Right ventricle myocardium superior (tissue), 1 donor: ENCODE results near the gene ANKHD1. TPM values are rescaled to one million over a fixed set of nuclear protein-coding genes. Genes with fewer than 3 reads are reported as not detected.

Experiments
- ATAC-seq: fragments of 200-7000 bp; cut with Tn5 transposase; one replicate; pipeline ENCODE4 v1.9.1; 2020; ENCODE audit warnings: mild to moderate bottlenecking; ENCODE audit not compliant: poor library complexity
- DNase-seq: peaks from one replicate; pipeline ENCODE4 v3.0.0-alpha.2; 2020
- intact Hi-C: fragments of 100-400 bp; cut with DNase I; formaldehyde crosslinking; loops from one replicate; pipeline ENCODE4 v1.11.2; 2022
- long read RNA-seq: library from polyadenylated mRNA; unstranded; transcript quantifications from one replicate; pipeline ENCODE4 v2.0.0, GENCODE V29; 2021
- total RNA-seq: library from RNA; stranded (reverse); fragmentation: NEBNext Ultra II Directional; extraction: Animal tissue kit (Norgen Biotek cat#: 25700); gene quantifications from one replicate; pipeline ENCODE4 v1.2.1, GENCODE V29; 2021
- donor health status: DM: no; HTN: yes; CAD: no; lungs with severe emphysema.

Gene ANKHD1, protein sequence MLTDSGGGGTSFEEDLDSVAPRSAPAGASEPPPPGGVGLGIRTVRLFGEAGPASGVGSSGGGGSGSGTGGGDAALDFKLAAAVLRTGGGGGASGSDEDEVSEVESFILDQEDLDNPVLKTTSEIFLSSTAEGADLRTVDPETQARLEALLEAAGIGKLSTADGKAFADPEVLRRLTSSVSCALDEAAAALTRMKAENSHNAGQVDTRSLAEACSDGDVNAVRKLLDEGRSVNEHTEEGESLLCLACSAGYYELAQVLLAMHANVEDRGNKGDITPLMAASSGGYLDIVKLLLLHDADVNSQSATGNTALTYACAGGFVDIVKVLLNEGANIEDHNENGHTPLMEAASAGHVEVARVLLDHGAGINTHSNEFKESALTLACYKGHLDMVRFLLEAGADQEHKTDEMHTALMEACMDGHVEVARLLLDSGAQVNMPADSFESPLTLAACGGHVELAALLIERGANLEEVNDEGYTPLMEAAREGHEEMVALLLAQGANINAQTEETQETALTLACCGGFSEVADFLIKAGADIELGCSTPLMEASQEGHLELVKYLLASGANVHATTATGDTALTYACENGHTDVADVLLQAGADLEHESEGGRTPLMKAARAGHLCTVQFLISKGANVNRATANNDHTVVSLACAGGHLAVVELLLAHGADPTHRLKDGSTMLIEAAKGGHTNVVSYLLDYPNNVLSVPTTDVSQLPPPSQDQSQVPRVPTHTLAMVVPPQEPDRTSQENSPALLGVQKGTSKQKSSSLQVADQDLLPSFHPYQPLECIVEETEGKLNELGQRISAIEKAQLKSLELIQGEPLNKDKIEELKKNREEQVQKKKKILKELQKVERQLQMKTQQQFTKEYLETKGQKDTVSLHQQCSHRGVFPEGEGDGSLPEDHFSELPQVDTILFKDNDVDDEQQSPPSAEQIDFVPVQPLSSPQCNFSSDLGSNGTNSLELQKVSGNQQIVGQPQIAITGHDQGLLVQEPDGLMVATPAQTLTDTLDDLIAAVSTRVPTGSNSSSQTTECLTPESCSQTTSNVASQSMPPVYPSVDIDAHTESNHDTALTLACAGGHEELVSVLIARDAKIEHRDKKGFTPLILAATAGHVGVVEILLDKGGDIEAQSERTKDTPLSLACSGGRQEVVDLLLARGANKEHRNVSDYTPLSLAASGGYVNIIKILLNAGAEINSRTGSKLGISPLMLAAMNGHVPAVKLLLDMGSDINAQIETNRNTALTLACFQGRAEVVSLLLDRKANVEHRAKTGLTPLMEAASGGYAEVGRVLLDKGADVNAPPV (N-terminal part only)
- 55.8 TPM for total RNA-seq
- long read RNA-seq, transcript ANKHD1-205 (11 exons, 2,135 nt): major isoform, 8 of 69 reads
- long read RNA-seq, partial matches to known transcripts: 37 of 69 reads
- long read RNA-seq, other reads (novel, unspliced or antisense): 24 of 69 reads

DNA sequence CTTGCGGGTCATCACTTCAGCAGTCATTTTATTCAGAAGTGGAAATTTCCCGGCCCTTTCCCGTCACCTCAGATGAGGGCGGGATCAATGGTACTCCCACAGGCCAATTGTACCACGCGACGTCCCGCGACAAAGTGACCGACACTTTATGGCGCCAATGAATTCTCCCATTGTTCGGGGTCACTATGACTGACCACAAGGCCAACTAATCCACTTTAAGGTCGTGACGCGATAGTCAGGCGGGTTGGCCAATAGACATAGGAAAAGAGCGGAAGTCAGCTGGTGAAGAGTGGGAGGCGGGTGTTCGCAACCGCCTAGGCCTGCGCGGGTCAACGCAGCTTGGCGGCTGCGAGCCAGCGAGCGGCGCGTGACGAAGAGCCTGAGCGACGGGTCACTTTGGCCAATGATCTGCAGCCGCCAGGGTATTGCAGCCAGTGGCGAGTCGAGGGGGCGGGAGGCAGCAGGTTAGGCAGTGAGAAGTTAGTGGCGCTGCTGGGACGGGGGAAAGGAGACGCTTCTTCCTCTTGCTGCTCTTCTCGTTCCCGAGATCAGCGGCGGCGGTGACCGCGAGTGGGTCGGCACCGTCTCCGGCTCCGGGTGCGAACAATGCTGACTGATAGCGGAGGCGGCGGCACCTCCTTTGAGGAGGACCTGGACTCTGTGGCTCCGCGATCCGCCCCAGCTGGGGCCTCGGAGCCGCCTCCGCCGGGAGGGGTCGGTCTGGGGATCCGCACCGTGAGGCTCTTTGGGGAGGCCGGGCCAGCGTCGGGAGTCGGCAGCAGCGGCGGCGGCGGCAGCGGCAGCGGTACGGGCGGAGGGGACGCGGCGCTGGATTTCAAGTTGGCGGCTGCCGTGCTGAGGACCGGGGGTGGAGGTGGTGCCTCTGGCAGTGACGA, at the start of gene ANKHD1:
TSS of gene ANKHD1 (plus strand) at position 472 of the 896 bp plus-strand sequence. CDS start at position 607, 135 bp downstream.
- intact Hi-C loops: no loop called here
- peak; percentile 99 for DNase-seq
- peak; percentile 92 for ATAC-seq

DNA sequence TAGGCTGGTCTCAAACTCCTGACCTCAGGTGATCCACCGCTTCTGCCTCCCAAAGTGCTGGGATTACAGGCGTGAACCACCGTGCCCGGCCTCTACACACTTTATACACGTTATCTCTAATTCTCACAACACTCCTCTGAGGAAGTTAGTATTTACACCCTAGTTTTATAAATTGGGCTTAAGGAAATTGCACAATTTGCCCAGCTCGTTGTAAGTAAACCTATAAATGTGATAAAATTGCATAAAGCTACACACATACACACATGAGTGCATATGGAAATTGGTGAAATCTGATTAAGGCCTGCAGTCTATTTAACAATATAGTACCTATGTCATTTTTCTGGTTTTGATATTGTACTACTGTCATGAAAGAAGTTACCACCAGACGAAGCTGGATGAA, 46.1 kb upstream of the ANKHD1 start:
- ATAC-seq (no peak), DNase-seq (no peak)
- intact Hi-C loops: no loop called here

DNA sequence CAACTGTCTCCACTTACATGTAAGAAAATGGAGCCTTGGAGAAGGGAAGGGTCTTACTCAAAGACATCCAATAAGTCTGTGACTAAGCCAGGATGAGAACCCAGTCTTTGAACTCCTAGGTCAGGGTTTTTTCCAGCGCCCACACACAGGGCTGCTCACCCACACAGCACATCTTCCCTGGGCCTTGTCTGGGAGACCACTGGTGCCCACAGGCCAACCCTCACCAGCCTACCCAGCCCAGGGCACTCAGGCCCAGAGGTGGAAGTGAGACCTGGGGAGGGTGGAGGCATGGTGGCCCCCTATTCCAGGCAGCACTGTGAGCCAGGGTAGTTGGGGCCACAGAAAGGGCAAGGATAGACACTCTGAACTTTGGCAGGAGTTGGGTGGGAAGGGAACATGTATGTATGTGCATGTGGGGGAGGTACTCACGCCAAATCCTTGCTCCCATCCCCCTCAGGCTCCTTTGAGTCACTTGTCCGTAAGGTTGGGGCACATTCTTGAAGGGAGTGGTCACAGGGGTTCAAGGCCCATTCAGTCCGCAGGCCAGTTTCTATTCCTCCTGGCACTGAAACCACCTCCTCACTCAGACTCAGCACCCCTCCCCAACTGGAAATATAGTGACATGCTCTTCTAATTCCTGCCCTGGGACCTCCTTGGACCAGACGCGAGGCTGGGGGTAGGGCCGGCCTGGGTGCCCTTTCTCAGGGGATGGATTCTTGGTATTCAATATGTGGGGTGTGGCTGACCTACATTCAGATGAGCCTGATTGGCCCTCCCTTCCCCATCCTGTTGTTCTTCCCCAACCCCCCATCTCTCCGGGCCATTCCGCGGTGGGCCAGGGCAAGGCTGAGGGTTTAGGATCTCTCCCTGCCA, 44.5 kb upstream of the ANKHD1 start:
- intact Hi-C loops: no loop called here
- no peak for DNase-seq
- peak; percentile 32 for ATAC-seq

DNA sequence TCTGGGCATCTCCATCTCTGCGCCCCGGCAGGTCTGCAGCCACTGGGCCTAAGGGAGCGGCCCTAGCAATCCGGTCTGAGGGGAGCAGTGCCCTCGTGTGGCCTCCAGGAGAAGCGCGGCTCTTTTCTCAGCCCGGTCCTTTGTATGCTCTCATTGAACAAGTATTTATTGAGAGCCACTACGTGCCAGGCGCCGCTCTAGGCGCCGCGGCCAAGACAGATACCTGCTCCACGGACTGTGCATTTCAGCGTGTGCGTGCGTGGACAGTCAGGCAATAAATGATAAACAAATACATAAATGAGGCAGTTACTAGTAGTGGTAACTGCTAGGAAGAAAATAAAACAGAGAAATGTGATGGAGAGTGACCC, 43.9 kb upstream of the ANKHD1 start:
- intact Hi-C loops: no loop called here
- DNase-seq: peak; percentile 89
- ATAC-seq: peak; percentile 96

DNA sequence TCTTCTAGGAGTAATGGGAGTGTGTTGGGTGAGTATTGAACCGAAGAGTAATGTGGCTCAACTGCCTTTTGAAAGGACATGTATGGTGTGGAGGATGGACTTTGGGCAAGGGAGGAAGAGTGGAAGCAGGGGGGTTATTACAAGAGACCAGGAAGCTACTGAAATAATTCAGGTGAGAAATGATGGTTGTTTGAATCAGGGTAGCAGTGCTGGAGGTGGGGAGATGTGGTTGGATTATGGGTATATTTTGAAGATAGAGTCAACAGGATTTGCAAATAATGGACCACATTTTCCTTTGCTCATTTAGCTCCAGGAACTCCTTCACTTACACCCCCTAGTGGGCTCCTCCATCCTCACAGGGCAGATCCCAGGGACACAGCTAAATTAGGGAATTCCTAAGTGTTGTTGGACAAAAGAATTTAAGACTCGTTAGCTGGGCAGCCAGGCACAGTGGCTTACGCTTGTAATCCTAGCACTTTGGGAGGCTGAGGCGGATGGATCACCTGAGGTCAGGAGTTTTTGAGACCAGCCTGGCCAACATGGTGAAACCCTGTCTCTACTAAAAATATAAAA, 42.8 kb upstream of the ANKHD1 start:
- no peak for DNase-seq
- intact Hi-C loops: no loop called here
- ATAC-seq: no peak

DNA sequence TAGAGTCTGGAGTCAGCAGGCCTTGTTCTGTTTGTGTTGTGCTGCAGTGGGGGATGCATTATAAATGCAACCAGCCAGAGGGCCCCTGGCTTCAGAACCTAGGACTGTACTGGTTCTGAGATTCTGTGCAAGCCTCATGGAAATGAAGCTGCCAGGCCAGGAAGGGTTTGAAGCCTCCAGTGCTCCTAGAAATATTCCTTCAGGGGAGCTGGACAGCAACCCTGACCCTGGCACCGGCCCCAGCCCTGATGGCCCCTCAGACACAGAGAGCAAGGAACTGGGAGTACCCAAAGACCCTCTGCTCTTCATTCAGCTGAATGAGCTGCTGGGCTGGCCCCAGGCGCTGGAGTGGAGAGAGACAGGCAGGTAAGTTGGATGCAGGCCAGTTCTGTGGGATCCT, 41.5 kb upstream of the ANKHD1 start, which contains the start of gene SLC4A9:
TSS of gene SLC4A9 (plus strand) at position 94 of the 400 bp plus-strand sequence. CDS start at position 137, 43 bp downstream.
- ATAC-seq: no peak
- DNase-seq: no peak
- intact Hi-C loops: no loop called here

DNA sequence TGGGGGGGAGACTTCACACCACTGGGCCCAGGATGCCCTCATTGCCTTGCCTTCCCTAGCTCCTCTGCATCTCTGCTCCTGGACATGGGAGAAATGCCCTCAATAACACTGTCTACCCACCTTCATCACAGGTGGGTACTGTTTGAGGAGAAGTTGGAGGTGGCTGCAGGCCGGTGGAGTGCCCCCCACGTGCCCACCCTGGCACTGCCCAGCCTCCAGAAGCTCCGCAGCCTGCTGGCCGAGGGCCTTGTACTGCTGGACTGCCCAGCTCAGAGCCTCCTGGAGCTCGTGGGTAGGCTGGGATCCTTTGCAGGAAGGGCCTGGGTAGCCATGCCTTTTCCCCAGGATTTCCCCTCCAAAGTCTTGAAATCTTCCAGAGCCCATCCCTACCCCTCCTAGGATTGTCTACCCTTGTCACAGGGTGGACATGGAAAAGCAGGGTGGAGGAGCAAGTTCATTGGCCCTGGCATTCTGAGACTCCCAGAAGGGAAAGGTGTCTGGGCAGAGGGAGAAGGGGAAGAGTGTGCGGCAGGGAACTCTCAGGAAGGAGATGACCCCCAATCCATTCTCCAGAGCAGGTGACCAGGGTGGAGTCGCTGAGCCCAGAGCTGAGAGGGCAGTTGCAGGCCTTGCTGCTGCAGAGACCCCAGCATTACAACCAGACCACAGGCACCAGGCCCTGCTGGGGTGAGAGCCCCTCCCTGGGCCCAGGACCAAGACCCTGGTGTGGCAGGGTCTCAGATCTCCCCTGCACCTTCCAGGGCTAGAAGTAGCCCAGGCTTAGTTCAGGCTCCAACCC, 40.8 kb upstream of the ANKHD1 start:
- intact Hi-C loops: no loop called here
- ATAC-seq (no peak), DNase-seq (no peak)

DNA sequence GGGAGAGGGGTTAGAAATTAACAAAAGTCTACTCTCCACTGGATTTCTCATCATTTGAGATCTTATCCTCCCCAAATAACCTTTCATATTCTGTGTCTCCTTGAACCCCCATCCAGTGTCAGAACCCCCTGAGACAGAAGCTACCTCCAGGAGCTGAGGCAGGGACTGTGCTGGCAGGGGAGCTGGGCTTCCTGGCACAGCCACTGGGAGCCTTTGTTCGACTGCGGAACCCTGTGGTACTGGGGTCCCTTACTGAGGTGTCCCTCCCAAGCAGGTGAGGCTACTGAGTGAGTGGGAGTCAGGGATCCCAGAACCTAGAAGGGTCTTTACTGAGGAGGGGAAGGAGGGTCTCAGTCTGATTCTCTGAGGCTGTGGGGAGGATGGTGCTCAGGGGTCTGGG, 39.7 kb upstream of the ANKHD1 start:
- ATAC-seq: no peak
- intact Hi-C loops: no loop called here
- DNase-seq: no peak

DNA sequence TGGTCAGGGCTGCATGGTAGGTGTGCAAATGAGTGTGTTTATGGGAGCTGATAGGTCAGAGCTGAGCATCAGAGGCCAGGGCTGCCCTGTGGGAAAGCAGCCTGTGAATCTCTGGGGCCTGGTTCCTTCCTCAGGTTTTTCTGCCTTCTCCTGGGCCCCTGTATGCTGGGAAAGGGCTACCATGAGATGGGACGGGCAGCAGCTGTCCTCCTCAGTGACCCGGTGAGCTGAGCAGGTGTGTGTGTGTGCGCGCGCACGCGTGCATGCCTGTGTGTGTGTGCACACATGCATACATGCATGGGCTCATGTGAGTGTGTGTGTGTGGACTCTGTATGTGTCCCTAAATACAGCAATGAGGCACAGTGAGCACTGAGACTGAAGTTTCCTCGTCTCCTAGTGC, 39.3 kb upstream of the ANKHD1 start:
- intact Hi-C loops: no loop called here
- ATAC-seq (no peak), DNase-seq (no peak)

DNA sequence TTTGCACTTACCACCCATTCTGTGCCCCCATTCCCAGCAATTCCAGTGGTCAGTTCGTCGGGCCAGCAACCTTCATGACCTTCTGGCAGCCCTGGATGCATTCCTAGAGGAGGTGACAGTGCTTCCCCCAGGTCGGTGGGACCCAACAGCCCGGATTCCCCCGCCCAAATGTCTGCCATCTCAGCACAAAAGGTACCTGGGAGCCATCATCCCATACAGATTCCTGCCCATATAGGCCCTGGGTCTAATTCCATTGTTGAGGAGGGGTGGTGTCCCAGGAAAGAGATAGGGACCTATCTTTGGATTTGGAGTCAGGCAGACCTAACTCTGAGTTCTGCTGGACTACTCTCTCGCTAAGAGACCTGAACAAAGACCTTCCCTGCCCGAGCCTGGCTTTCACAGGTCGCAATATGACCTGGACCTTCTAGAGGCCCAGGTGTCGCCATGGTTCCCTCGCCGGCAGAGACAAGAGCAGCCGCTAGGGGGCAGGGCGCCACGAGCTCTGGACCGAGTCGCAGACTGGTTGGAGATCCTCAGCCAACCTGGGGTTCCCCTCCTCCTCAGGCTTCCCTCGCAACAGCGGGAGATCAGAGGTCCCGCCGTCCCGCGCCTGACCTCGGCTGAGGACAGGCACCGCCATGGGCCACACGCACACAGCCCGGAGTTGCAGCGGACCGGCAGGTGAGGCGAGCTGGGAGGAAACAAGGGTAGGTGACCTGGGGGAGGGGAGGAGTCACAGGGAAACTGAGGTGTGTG, 38.6 kb upstream of the ANKHD1 start:
- DNase-seq (peak; percentile 86), ATAC-seq (peak; percentile 85)
- intact Hi-C loops: no loop called here

DNA sequence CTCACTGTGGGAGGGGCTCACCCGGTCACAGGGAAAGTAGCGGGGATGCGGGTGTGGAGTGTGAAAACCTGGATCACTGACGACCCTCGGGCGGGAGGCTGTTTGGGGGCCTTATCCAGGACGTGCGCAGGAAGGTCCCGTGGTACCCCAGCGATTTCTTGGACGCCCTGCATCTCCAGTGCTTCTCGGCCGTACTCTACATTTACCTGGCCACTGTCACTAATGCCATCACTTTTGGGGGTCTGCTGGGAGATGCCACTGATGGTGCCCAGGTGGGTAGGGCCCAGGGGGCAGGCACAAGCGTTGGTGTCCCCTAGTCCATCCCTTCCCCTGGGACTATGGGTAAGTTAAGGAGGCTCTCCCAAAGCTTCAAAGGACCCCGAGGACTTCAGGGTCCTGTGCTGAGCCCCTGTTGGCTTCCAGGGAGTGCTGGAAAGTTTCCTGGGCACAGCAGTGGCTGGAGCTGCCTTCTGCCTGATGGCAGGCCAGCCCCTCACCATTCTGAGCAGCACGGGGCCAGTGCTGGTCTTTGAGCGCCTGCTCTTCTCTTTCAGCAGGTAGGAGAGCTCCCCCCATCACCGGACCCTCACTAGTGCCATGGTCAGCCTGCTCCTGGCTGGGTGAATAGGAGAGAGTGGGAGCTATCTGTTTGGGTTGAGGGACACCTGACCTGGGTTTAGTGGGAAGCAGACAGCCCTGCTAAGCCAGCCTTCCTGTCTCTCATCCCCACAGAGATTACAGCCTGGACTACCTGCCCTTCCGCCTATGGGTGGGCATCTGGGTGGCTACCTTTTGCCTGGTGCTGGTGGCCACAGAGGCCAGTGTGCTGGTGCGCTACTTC, 37.8 kb upstream of the ANKHD1 start:
- intact Hi-C loops: no loop called here
- DNase-seq (no peak), ATAC-seq (no peak)

DNA sequence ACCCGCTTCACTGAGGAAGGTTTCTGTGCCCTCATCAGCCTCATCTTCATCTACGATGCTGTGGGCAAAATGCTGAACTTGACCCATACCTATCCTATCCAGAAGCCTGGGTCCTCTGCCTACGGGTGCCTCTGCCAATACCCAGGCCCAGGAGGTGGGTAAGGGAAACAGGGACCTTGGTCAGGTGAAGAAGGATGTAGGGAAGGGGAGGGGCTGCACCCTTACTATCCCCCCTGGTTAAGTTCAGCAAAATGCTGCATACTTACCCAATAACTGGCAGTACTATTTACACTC, 37.2 kb upstream of the ANKHD1 start:
- intact Hi-C loops: no loop called here
- ATAC-seq: no peak
- no peak for DNase-seq

DNA sequence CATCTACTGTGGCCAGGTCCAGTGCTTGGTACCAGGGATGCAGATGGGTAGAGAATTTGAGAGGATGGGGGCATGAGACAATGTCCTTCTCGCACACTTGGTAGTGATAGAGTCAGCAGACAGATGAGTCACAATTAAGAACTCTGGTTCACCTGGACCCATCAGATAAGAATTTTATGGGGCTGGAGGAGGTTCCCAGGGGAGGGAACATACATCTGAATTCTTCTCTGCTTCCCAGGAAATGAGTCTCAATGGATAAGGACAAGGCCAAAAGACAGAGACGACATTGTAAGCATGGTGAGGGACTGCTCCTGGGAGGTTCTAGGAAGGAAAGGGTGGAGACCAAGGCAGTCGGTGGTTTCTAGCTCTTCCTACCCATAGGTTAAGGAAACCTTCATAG, 36.4 kb upstream of the ANKHD1 start:
- intact Hi-C loops: no loop called here
- no peak for DNase-seq
- ATAC-seq: no peak

DNA sequence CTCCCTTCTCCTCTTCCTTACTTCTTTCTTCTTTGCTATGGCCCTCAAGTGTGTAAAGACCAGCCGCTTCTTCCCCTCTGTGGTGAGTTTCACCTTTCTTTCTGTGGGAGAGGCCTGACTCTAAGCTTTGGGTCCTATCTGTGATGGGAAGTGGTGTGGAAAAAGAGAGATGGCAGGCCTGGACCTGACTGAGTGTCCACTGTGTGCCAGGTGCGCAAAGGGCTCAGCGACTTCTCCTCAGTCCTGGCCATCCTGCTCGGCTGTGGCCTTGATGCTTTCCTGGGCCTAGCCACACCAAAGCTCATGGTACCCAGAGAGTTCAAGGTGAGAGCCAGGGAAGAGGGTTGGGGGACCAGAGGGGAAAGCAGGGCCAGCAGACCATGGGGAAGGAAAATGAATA, 35.7 kb upstream of the ANKHD1 start:
- no peak for ATAC-seq
- intact Hi-C loops: no loop called here
- DNase-seq: no peak
